ENCODE results near the gene TSPAN4. TPM values are rescaled to one million over a fixed set of nuclear protein-coding genes. Genes with fewer than 3 reads are reported as not detected.

The TSPAN4 gene
- total RNA-seq, 4 donors from 2014 or later = 14.4 to 34.8 (median 21.5) TPM

DNA sequence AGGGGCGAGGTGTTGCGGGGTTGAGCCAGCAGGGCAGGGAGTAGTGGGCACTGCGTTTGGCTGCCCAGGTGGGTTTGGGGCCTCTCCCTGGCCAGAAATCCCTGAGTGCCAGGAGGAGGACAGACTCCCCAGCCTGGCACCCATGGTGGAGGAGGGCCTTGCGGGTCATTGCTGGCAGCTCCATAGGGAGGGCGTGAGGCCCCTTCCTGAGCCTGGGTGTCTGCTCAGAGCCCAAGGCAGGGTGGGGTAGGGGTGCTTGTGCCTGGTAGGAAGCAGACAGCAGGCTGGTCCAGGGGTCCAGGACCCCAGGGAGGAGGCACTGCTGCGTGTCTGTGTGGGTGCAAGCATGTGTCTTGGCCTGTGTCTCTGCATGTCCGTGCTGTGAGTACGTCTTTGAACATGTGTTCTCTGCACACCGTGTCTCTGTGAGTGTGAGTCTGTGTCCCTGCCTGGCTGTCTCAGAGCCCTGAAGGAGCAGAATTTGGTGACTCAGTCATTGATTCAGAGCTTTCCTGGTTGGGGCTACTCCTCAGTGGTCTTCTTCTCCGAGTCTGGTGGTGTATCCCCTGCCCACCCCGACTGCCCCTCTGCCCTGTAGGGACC lies 3.9 kb downstream of the TSPAN4 start:
- DNase-seq (no peak), ATAC-seq (no peak)
- Histone ChIP-seq H3K4me3 (no peak overlapping the region), H3K4me1 (peaks cover 30 to 37% of the 10 kb centered on the region in 2 donors), H3K9me3 (no peaks in the 10 kb centered on the region), H3K27ac (peak overlapping the region in 3 of 4 donors; percentile 82 to 97 (median 83)), H3K27me3 (peaks cover 10 to 16% (median 11%) of the 10 kb centered on the region in 3 donors), H3K36me3 (no peaks in the 10 kb centered on the region)
- TF ChIP-seq, protein P1, sequence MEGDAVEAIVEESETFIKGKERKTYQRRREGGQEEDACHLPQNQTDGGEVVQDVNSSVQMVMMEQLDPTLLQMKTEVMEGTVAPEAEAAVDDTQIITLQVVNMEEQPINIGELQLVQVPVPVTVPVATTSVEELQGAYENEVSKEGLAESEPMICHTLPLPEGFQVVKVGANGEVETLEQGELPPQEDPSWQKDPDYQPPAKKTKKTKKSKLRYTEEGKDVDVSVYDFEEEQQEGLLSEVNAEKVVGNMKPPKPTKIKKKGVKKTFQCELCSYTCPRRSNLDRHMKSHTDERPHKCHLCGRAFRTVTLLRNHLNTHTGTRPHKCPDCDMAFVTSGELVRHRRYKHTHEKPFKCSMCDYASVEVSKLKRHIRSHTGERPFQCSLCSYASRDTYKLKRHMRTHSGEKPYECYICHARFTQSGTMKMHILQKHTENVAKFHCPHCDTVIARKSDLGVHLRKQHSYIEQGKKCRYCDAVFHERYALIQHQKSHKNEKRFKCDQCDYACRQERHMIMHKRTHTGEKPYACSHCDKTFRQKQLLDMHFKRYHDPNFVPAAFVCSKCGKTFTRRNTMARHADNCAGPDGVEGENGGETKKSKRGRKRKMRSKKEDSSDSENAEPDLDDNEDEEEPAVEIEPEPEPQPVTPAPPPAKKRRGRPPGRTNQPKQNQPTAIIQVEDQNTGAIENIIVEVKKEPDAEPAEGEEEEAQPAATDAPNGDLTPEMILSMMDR (IDR thresholded peaks at IDR 0.05 in 4 of 5, conservative IDR thresholded peaks at IDR 0.05 in 1 of 5) = no peak
- TF ChIP-seq POLR2A (IDR thresholded peaks at IDR 0.05) = no peak
- intact Hi-C loops (cut with DNase I; ENCODE audit: low total_unique reads) (loop anchor here (5.0 kb wide), 1 partner anchor 81 kb away; the partner anchor contains the start of gene AP2A2), in situ Hi-C loops (cut with MboI; ENCODE audit: low sequenced_read_pairs in 4 of 4) (no loop called here)

DNA sequence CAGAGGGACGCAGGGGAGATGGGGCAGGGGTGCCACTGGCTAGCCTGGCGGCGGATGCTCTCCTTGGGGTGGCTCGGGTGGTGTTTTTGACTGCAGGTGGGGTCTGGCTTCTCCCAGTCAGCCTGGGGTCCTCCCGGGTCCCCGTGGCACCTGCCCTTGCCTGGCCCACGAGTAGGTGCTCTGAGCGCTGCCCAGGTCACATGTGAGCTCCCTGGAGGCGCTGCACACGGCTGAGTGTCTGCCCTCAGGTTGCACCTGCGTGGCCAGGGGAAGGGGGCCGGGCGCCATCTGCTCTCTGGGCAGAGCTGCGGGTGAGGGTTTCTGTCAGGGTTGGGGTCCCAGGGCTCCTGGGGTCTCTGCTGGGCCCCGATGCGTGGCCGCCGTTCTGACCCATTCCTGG lies 5.2 kb downstream of the TSPAN4 start:
- H3K27me3 ChIP-seq = peaks cover 10 to 16% (median 11%) of the 10 kb centered on the region in 3 donors
- H3K4me3 ChIP-seq = no peak overlapping the region
- in situ Hi-C loops (cut with MboI; ENCODE audit: low sequenced_read_pairs in 4 of 4) (no loop called here), intact Hi-C loops (cut with DNase I; ENCODE audit: low total_unique reads) (loop anchor here (1.0 to 5.0 kb wide), 2 partner anchors 79 to 203 kb away; partner anchors contain the start of gene AP2A2)
- ATAC-seq (no peak), DNase-seq (no peak)
- H3K27ac ChIP-seq = no peak overlapping the region
- H3K9me3 ChIP-seq = no peaks in the 10 kb centered on the region
- TF ChIP-seq, protein P1 (IDR thresholded peaks at IDR 0.05 in 4 of 5, conservative IDR thresholded peaks at IDR 0.05 in 1 of 5) = no peak
- TF ChIP-seq POLR2A (IDR thresholded peaks at IDR 0.05) = no peak
- no peaks in the 10 kb centered on the region for H3K36me3 ChIP-seq
- H3K4me1 ChIP-seq = peaks cover 29 to 34% of the 10 kb centered on the region in 2 donors

DNA sequence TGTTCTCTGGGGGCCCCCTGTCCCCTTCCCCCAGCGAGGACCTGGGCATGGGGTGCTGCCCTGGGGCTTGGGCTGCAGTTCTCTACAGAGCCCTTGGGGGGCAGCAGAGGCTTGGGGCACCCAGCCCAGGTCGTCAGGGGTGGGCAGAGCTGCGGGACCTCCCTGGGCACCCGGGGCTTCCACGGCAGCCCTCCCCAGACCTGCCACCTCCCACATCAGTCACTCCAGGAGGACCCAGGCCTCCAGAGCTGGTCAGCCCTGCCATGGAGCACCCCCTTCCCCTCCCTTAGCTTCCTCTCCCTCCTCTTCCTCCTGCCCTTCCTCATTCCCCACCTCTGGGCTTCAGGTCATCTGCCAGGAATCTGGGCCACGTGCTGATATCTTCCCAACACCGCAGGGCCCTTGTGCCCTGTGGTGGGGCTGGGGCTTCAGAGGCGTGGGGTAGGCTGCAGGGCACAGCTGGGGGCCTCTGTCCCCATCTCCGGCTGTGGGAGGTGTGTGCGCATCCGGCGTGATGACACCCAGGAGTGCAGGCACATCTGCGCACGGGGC lies 5.8 kb downstream of the TSPAN4 start:
- intact Hi-C loops (cut with DNase I; ENCODE audit: low total_unique reads) = loop anchor here (1.0 to 5.0 kb wide), 2 partner anchors 79 to 203 kb away; partner anchors contain the start of gene AP2A2
- peaks cover 29 to 32% of the 10 kb centered on the region in 2 donors for H3K4me1 ChIP-seq
- no peak overlapping the region for H3K4me3 ChIP-seq
- H3K27ac ChIP-seq = no peak overlapping the region
- no peak for TF ChIP-seq POLR2A (IDR thresholded peaks at IDR 0.05)
- TF ChIP-seq, protein P1 (IDR thresholded peaks at IDR 0.05 in 4 of 5, conservative IDR thresholded peaks at IDR 0.05 in 1 of 5) = peak; percentile 71 to 91 (median 85)
- no peaks in the 10 kb centered on the region for H3K36me3 ChIP-seq
- peaks cover 10 to 16% (median 11%) of the 10 kb centered on the region in 3 donors for H3K27me3 ChIP-seq
- ATAC-seq (no peak), DNase-seq (no peak)
- no peaks in the 10 kb centered on the region for H3K9me3 ChIP-seq
- in situ Hi-C loops (cut with MboI; ENCODE audit: low sequenced_read_pairs in 4 of 4) = no loop called here

DNA sequence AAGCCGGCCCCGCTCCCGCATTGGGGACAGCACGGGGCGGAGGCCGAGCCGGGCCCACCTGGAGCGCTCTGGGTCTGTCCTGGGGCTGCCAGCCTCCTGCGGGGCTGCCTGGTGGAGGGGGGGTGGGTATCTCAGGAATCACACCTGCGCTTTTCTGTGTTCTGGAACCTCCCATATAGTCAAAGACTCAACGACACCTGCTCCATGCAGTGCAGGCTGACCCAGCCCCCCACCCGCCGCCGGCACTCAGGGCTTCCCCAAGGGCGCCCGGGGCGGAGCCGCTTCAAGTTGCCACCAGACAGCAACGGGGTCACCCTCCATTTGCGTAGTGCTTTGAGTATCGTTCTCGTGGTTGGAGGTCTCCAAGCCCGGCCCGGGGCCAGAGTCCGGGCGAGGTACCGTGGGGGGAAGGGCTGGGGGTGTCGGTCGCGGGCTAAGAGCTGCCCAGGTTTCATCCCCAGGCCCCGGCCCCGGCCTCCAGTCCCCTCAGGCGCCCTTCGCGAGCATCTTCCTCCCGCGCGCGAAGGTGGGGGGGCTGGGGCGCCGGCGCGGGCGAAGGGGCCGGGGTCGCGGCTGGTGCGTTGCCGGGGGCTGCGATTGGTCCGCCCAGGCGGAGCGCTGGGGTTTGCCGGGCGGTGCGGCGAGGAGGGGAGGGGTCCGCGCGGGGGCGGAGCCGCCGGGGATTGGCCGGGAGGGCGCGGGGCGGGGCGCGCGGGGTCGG lies 6.6 kb downstream of the TSPAN4 start:
- peaks cover 10 to 16% (median 11%) of the 10 kb centered on the region in 3 donors for H3K27me3 ChIP-seq
- H3K36me3 ChIP-seq = no peaks in the 10 kb centered on the region
- in situ Hi-C loops (cut with MboI; ENCODE audit: low sequenced_read_pairs in 4 of 4) = no loop called here
- TF ChIP-seq POLR2A (IDR thresholded peaks at IDR 0.05) = no peak
- TF ChIP-seq, protein P1 (IDR thresholded peaks at IDR 0.05 in 4 of 5, conservative IDR thresholded peaks at IDR 0.05 in 1 of 5) = no peak
- intact Hi-C loops (cut with DNase I; ENCODE audit: low total_unique reads) = loop anchor here (5.0 kb wide), 1 partner anchor 78 kb away; the partner anchor contains the start of gene AP2A2
- ATAC-seq = no peak
- peaks cover 22 to 24% of the 10 kb centered on the region in 2 donors for H3K4me1 ChIP-seq
- peak overlapping the region; percentile 16 to 47 (median 40) for H3K4me3 ChIP-seq
- no peak for DNase-seq
- no peak overlapping the region for H3K27ac ChIP-seq
- no peaks in the 10 kb centered on the region for H3K9me3 ChIP-seq

Data from gastrocnemius medialis (tissue), 4 donors.